T-helper 2 cell treated with Interferon-gamma antibody and Interleukin-4, amounts not matched to agents 100 ng/mL and 5 ng/mL, for 36 hours (primary cell): ENCODE results near the gene RIPOR1. TPM values are rescaled to one million over a fixed set of nuclear protein-coding genes. Genes with fewer than 3 reads are reported as not detected.

Experiments used
- intact Hi-C: fragments of 100-400 bp; cut with micrococcal nuclease; formaldehyde crosslinking; loops from one replicate; pipeline ENCODE4 v1.15.1; 2023
- total RNA-seq: library from RNA; stranded (reverse); gene quantifications from 2 replicates; pipeline ENCODE4 v1.2.3, GENCODE V29; 2022

Gene RIPOR1
- total RNA-seq, 1 donor from 2014 or later, result 14.4 TPM

- intact Hi-C loops, result loop anchor here (1.0 kb wide), 1 partner anchor 10 kb away; the partner anchor contains the start of gene RIPOR1
Measured at GRCh38 chr16:67537636-67538591, 9.3 kb downstream of the RIPOR1 start.

GRCh38 chr16:67538666-67539101 is 10.1 kb downstream of the RIPOR1 start:
- intact Hi-C loops, result no loop called here

GRCh38 chr16:67539271-67539670 is 10.6 kb downstream of the RIPOR1 start:
- intact Hi-C loops, result no loop called here

- intact Hi-C loops, result no loop called here
Measured at GRCh38 chr16:67539691-67540635, 11.3 kb downstream of the RIPOR1 start.

- intact Hi-C loops, result no loop called here
Measured at GRCh38 chr16:67540756-67541155, 12.1 kb downstream of the RIPOR1 start.

GRCh38 chr16:67541391-67542263 is 13.0 kb downstream of the RIPOR1 start:
- intact Hi-C loops, result loop anchor here (1.0 kb wide), 1 partner anchor 21 kb away; the partner anchor contains the start of gene CTCF

GRCh38 chr16:67542464-67542863 is 13.8 kb downstream of the RIPOR1 start:
- intact Hi-C loops, result loop anchor here (1.0 kb wide), 1 partner anchor 20 kb away; the partner anchor contains the start of gene CTCF

GRCh38 chr16:67543036-67543435 is 14.4 kb downstream of the RIPOR1 start:
- intact Hi-C loops, result no loop called here

DNA sequence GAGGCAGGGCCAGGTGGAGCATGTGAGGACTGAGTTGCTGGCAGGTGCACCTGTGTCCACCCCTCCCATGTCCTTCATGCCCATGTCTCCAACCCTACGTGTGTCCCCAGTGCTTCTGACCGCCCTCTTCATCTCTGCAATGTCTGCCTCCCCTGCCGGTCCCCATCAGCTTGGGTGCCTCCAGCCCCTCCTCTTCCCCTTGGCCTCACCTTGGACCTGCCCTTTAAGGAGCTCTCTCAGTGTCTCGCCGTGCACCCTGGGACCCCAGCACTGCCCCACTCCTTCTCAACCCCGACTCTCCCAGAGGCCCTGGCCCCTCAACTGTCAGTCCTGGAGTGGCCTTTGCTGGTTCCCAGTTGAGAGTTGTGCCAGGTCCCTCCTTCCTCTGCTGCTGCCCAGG is 15.0 kb downstream of the RIPOR1 start:
- intact Hi-C loops, result no loop called here

DNA sequence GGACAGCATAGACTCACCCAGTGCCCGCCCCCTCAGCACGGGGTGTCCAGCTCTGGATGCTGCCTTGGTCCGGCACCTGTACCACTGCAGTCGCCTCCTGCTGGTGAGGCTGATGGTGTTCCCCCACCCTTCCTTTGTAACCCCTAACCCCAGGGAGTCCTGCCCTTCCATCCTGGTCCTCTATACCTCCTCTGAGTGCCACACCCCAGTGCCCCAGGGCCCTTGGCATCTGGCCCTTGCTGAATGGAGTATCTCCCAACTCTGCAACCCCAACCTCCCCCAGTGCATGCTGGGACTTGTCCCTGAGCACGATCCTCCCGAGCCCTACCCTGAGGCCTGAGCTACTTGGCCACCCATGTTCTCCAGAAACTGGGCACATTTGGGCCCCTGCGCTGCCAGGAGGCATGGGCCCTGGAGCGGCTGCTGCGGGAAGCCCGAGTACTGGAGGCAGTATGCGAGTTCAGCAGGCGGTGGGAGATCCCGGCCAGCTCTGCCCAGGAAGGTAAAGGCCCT is 15.8 kb downstream of the RIPOR1 start:
- intact Hi-C loops, result no loop called here

- intact Hi-C loops, result no loop called here
Measured at GRCh38 chr16:67544844-67545664, 16.4 kb downstream of the RIPOR1 start.

GRCh38 chr16:67545665-67546024 is 17.0 kb downstream of the RIPOR1 start:
- intact Hi-C loops, result loop anchor here (2.0 kb wide), 1 partner anchor 25 kb away; no protein-coding TSS in a partner anchor

- intact Hi-C loops, result loop anchor here (2.0 kb wide), 1 partner anchor 25 kb away; no protein-coding TSS in a partner anchor
Measured at GRCh38 chr16:67546091-67546501, 17.5 kb downstream of the RIPOR1 start.

DNA sequence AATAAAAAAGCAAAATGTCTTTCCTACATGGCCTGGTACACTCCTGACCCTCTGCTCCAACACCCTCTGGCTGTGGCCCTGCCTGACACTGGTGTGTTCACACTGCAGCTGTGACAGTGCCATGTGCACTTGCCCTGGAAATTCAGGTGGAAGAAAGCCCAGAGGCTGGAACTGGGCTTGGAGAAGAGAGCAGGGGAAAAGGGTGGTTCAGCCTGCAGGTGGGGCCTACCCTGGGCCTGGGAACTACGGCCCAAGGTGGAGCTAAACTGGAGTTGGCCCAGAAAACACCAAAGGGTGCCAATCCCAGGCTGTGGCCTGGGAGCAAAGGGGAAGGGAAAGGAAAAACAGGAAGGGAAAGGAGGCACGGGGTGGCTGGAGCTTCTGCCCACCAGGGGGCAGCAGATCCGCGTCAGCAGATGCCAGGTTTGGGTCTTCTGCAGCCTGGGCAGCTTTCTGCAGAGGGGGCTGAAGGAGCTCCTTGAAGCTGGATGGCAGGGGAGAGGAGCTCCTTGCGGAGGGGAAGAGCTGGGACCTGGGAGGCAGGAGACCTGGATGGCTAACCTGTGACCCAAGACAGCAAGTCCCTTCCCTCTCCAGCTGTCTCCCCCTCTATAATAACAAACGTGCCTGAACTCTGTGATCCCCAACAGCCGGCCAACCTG is 18.3 kb downstream of the RIPOR1 start:
- intact Hi-C loops, result loop anchor here (1.0 to 2.0 kb wide), 5 partner anchors 9 to 121 kb away; partner anchors contain the start of genes CARMIL2 and CTCF

DNA sequence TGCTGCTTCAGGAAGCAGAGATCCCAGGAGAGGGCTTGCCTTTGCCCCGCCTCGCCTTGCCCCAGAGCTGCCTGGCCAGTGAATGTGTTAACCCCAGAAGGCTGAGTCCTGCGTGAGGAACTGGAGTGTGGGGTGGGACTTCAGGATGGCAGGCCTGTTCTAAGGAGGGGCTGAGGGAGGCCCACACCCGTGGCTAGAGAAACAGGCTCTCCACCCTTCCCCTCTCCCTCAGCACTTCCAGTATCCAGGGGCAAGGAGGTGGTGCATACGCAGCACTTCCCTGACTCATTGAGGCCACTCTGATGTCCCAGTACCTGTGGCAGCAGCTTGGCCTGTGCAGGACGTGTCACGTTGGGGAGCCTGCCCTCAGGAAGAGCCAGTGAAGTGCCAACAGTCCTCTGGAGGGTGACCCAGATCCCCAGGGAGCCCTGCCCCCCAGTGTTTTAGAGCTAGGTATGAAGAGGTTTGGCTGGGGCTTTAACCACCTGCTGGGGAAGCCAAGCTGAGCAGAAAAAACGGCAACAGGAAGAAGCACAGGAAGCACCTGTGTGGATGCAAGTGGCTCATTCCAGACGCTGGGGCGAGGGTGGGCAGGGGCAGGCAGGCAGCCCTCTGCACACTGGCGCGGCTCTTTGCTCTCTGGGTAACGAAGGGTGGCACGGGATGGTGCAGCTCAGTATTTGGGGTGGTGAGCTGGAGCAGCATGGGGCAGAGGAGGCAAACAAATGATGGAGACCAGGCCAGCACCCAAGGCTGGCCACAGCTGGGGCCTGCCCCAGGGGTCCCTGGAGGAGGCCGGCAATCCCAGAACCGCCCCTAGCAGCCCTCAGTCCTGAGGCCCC is 19.0 kb downstream of the RIPOR1 start:
- intact Hi-C loops, result loop anchor here (1.0 to 2.0 kb wide), 5 partner anchors 9 to 121 kb away; partner anchors contain the start of genes CARMIL2 and CTCF

DNA sequence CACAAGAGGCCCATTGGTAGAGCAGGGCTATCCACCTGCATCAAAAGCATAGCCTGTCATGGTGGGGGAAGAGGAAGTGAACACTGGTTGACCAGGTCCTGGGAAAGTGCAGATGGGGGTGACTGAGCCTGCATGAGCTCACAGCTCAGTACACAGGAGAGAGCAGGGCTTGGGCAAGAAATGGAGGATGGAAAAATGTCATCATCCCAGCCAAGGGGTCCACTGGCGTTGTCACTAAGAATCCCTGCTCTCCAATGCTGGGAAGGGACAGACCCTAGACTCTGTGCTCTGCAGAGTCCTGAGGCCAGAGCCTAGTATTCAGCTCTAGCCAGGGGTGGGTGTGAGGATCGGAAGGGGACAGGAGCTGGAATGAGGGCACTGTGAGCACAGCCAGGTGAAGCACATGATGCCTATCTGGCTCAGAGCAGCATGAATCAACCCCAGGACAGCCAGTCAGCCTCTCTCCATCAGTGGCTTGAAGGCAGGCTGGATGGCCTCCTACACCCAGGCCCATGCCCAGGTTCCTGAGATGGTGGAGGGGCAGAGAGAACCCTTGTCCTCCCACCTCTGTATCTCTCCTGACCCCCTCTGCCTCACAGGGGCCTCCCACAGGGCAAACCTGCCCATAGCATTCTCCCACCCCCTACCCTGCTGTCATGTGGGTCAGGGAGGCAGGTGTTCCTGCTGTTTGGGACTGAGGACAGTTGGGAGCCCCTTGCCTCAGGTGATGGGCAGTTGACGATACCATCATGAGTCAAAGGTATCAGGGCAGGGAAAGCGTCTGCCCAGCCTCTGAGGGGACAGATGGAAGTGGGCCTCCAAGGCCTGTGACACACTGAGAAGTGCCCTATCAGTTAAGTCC is 19.9 kb downstream of the RIPOR1 start:
- intact Hi-C loops, result no loop called here

DNA sequence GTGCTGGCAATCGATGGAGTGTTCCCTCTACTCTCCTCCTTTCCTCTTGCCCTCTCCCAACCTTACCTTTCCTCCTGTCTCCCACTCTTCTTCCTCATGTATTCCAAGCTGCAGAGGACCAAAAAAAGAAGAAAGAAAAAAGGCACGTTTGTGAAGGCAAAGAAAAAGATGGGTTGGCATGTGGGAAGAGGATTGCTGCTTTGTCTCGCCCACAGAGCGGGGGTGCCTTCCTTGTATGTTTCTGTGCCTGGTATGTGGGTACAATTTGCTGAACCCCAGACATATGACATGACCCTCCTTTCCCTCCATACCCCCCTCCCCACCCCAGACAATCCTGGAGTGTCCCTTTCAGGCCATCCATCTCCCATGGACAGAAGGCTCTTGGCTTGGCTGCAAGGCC is 20.6 kb downstream of the RIPOR1 start:
- intact Hi-C loops, result no loop called here
